GM19035 (cell line): Measurements from ENCODE around the gene LCNL1.

Source experiments
- ATAC-seq: cut with Tn5 transposase; IDR thresholded peaks from one replicate; pipeline ENCODE4 v1.9.1; 2021; ENCODE audit not compliant: unreplicated experiment

Gene LCNL1

DNA sequence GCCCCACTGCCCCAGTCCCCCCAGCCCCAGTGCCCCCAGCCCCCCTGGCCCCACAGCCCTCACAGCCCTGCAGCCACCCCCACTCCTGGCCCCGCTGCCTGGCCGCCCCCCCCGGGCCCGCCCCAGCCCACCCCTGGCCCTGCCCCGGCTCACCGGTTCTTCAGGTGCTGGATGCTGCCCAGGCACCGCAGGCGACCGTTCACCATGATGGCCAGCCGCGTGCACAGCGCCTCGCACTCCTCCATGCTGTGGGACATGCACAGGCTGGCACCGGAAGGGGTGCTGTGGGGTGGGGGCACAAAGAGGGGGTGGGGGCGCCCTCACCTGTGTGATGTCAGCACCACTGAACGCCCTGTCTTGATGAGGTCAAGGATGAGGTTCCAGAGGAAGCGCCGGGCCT lies 26.4 kb downstream of the LCNL1 start:
- no peak for ATAC-seq

- ATAC-seq = no peak
Measured at GRCh38 chr9:137009938-137010732, 27.3 kb downstream of the LCNL1 start.

DNA sequence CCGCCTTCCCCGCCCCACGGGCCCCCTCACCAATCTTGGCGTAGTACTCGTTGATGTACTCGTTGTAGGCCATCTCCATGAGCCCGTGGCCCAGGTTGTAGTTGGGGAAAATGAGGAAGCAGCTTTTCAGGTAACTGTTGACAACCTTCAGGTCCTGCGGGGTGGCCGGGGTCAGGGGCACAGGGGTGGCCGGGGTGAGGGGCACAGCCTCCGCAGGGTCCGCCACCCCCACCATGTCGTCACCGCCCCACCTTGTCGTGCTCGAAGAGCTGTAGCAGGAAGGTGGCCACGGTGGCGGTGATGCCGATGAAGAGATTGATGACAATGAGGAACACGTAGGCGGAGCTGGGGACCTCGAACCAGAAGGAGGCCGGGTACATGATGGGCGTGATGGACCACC lies 28.4 kb downstream of the LCNL1 start:
- ATAC-seq = no peak

DNA sequence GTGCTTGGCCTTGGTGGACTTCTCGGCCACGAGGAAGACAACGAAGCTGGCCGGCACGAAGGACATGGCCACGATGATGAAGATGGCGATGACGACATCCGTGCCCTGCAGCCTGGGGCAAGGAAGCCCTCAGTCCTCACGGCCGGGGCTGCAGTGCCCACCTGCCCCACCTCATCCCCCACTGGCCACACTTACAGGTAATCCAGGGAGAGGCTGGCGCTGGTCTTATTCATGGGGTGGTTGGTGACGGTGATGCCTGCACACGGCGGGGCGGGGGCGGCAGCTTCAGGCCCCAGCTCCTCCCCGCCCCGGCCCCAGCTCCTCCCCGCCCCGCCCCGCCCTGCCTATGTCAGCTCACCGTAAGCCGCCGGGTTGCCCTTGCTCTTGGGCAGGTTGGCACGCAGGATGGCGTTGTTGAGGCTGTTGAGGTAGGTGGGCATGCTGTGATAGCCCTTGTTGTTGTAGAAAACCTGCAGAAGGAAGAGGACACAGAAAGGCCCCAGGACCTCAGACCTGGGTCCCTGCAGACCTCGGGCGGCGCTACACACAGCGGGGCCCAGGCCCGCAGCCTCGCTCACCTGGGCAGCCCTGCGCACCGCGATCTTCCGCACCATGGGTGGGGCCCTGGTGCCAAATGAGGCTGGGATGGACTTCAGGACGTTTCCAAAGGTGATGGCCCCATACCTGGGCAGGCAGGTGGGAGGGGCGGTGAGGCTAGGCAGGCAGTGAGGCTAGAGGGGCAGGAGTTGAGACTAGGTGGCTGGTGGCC lies 29.3 kb downstream of the LCNL1 start:
- ATAC-seq = no peak

DNA sequence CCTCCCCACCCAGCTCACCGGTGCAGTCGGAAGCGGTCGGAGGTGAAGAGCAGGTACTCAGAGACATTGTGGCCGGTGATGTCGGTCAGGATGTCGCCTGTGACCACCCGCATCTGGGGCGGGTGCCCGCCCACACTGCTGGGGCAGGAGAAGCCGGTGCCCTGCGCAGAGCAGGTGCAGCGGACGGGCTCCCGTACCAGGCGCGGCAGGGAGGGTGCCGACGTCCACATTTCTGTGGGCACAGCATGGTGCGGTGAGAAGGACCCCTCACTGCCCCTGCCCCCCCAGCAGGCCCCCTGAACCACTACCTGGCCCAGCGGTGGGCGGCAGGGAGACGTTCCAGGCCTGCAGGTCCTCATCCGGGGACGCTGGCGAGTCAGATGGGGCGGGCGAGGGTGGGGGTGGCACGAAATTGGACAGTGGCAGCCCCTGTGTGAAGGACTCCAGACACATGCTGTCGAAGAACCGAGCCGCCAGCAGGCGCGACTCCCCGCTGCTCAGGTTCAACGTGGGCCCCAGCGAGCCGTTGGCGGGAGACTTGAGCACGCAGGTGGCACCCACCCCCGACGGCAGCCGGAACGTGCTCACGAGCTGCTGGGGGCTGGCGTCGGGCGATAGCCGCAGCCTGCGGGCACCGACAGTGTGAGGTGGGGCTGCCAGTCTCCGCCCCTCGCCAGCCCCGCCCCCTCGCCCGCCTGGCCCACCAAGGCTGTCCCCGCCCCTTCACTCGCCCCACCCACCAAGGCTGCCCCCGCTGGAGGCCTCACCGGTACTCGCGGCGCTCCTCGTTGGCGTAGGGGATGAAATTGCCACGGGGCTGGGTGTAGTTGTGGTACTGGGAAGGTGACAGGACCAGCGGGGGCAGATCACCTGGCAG lies 30.1 kb downstream of the LCNL1 start:
- ATAC-seq = no peak

DNA sequence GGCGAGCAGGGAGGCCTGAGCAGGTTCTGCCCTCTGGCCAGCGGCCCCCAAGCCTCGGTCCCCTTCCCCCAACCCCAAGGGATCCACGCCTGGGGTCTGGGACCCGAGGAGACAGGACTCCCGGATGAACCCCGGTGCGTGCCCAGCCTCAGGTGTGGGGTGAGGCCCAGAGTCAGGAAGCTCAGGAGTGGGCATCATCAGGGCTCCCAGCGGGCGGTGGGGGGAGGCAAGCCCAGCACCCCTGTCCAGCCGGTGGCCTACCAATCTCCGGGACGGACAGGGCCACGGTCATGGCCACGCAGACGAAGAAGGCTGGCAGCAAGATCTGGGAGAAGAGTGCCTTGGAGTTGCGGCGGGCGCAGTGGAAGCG lies 30.8 kb downstream of the LCNL1 start:
- no peak for ATAC-seq

GRCh38 chr9:137014166-137014565 lies 31.4 kb downstream of the LCNL1 start:
- no peak for ATAC-seq

DNA sequence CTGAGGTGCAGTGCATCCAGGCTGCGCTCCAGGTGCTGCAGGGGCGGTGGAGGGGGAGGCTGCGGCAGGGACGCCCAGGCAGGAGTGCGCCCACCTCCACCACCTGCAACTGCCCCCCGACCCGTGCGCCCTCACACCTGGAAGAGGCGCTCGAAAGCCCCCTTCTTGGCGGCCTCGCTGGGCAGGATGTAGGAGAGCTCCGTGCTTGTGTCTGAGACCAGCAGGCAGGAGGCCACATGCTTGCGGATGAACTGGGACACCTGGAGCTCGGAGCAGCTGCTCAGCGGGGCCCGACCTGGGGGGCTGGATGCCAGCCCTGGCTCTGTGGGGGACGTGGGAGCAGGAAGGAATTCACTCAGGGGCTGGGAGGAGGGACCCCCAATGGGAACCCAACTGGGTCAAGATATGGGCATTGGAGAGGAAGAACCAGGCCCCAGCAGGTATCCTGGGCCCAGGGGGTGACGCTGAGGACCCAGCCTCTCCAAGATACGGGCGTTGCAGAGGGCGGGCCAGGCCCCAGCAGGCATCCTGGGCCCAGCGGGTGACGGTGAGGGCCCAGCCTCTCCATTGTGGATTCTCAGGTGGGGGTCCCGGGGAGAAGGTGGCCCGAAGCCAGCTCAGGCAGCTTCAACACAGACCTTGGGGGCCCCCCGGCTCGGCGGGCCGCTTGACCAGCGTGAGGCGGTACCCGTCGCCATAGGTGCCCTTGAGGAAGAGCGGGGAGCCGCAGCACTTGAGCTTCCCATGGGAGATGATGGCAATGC lies 32.2 kb downstream of the LCNL1 start:
- ATAC-seq = no peak

DNA sequence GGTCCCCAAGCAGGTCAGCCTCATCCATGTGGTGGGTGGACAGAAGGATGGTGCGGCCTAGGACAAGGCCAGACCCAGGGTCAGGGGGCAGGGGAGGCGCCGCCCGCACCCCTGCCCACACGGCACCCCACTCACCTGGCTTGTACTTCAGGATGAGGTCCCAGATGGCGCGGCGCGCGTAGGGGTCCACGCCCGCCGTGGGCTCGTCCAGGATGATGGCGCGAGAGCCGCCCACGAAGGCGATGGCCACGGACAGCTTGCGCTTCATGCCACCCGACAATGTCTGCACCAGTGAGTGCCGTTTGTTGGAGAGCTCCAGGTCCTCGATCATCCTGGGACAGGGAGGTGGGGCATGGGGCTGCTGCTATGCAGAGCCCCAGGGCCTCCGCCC lies 32.7 kb downstream of the LCNL1 start:
- no peak for ATAC-seq

- no peak for ATAC-seq
Measured at GRCh38 chr9:137015976-137016375, 33.2 kb downstream of the LCNL1 start.

GRCh38 chr9:137016436-137016835 lies 33.6 kb downstream of the LCNL1 start:
- ATAC-seq = no peak

DNA sequence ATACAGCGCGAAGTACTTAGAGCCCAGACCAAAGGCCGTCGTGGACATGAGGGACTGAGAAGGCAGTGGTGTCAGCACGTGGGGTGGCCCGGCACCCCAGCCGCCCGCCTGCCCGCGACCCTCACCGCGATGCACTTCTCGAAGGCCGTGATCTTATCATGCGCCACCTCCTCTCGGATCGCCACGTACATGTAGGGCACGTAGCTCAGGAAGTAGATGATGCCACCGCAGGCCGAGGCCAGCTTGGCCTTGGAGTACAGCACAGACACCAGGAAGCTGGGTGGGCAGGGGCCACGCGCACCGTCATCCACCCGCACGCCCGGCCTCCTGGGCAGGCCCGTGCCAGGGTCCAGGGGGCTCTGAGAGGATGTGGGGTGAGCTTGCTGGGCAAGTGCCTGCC lies 34.3 kb downstream of the LCNL1 start:
- no peak for ATAC-seq

DNA sequence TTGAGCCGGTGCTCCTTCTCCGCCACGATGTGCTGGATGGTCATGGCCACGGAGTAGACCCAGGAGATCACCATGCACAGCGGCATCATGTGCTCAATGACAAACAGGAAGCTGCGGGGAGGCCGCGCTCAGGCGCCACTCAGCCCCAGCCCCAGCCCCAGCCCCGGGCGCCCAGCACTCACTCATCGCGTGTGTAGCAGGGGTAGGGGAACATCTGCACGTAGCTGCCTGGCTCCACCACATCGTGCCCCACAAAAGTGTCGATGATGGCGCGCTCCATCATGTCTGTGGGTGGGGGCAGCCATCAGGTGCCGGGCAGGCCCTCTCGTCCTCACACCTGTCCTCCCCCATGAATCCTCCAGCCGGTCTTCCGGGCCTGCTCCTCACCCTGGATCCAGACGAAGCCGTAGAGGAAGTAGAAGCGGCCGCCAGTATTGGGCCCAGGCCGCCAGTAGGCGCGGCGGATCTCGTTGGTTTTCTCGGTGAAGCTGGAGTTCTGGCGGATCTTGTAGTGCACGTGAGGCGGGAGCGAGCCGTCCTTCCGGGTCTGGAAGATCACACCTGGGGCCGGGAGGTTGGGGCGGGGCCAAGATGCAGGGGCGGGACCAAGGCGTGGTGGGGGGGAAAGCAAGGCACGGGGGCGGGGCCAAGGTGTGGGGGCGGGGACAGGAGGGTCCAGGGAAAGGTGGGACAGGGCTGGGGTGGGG lies 35.2 kb downstream of the LCNL1 start:
- ATAC-seq = no peak

DNA sequence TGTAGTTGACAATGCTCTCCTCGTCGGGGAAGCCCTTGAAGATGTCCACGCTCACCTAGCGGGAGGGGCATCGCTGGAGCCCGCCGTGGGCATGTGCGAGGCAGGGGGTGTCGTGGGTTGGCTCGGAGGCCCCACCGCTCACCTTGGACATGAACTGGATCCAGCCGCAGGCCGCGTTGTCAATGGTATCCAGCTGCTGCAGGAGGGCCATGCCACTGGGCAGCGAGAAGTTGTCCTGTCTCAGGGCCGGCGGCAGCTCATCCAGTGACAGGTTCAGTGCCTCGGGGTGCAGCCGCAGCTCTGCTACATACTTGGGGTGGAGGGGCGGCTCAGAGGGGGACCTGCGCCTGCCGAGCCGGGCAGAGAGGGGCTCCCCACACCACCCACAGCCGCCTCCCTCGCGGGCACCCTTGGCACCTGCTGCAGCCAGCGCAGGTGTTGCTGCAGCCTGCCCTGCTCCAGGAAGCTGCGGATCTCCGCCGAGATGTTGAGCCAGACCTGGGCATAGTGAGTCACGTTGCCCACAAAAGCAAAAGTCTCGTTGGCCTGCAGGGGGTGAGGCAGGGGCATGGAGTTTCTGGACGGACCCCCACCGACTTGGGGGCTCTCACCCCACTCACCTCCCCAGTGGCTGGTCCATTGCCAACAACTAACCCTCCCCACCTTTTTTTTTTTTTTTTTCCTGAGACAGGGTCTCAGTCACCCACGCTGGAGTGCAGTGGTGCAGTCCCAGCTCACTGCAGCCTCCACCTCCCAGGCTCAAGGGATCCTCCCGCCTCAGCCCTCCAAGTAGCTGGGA lies 36.2 kb downstream of the LCNL1 start:
- no peak for ATAC-seq

DNA sequence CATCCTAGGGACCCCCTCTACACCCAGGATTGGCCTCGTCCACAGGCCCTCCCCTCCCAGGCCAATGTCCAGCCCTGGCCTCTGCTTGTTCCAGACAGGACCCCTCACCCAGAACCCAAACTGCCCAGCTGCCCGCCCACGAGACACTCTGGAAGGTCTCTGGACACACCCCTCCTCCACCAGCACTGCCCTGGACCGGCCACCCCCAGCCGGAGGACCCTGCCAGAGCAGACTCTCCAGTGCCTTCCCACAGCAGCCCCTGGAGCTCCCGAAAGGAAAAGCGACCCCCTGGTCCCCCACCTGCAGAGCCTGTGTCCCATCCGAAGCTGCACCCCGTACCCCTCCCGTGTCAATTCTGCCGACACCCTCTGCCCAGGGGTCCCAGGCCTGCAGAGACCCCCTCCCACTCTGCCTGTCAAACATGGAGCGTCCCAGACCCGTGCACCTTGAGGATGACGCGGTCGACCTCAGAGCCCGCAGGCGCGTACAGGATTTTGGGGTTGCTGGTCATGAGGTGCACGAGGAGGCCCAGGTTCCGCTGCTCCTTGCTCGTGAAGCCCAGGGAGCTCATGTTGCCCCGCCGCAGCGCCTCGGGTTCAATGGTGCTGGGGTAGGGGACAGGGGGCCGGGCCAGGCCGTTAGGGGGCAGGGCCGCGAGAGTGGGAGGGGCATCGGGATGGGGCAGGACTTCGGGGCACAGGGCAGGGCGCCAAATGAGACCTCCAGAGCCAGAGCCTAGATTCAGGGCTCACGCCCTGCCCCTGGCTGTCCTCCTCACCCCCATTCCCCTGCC lies 37.3 kb downstream of the LCNL1 start:
- no peak for ATAC-seq

GRCh38 chr9:137020771-137021567 lies 38.2 kb downstream of the LCNL1 start:
- no peak for ATAC-seq

DNA sequence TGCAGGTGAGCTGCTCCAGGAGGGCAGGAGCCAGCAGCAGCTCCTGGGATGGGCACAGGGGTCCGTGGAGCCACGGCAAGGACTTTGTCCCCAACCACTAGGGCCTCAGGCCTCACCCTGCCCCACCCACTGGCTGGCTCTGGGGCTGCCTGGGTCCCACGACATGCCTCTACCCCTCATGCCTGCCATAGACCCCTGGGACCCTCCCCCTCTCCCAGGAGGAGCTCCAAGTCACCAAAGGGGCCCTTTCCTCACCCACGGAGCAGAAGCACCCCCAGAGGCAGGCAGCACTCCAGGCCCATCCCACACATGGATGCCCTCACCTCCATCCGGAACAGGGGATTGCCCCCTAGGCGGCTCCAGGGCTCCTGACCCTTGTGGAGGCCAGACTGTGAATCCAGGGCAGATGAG lies 38.8 kb downstream of the LCNL1 start:
- no peak for ATAC-seq
